OCI-LY7 (cell line): Measurements from ENCODE around the gene NLN.

Source experiments
- EZH2phosphoT487 ChIP-seq: fragments of 200-600 bp; sonication (generic); IDR thresholded peaks from 2 replicates; pipeline ENCODE4 v1.6.1; 2018; ENCODE audit warnings: low read depth, borderline replicate concordance, mild to moderate bottlenecking, mixed run types, antibody characterized with exemption, low read length, moderate library complexity, mixed read lengths
- TF ChIP-seq, protein P1 (sequence below): fragments of 200-600 bp; sonication (generic); conservative IDR thresholded peaks from 2 replicates; pipeline ENCODE4 v1.5.1; 2014; ENCODE audit warnings: mild to moderate bottlenecking, antibody characterized with exemption, low read length, moderate library complexity, mixed read lengths

- TF ChIP-seq, protein P1, sequence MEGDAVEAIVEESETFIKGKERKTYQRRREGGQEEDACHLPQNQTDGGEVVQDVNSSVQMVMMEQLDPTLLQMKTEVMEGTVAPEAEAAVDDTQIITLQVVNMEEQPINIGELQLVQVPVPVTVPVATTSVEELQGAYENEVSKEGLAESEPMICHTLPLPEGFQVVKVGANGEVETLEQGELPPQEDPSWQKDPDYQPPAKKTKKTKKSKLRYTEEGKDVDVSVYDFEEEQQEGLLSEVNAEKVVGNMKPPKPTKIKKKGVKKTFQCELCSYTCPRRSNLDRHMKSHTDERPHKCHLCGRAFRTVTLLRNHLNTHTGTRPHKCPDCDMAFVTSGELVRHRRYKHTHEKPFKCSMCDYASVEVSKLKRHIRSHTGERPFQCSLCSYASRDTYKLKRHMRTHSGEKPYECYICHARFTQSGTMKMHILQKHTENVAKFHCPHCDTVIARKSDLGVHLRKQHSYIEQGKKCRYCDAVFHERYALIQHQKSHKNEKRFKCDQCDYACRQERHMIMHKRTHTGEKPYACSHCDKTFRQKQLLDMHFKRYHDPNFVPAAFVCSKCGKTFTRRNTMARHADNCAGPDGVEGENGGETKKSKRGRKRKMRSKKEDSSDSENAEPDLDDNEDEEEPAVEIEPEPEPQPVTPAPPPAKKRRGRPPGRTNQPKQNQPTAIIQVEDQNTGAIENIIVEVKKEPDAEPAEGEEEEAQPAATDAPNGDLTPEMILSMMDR: no peak
- TF ChIP-seq EZH2phosphoT487: no peak
Observed at GRCh38 chr5:65800775-65801174, 78.8 kb downstream of the NLN start.
